ENCODE data around the gene PLXNA4.

- TF ChIP-seq TAF1 (IDR thresholded peaks at IDR 0.05; ENCODE audit: borderline replicate concordance, insufficient read depth, low read length) (no peak), POLR2AphosphoS5 (IDR thresholded peaks at IDR 0.05; ENCODE audit: low read depth, low read length) (no peak)
Observed at GRCh38 chr7:132610995-132611394, 34.7 kb upstream of the PLXNA4 start.
